ENCODE results near the gene ZC2HC1C. TPM values are rescaled to one million over a fixed set of nuclear protein-coding genes. Genes with fewer than 3 reads are reported as not detected.
A peak's percentile ranks its signal among the peaks of the same experiment; 100 is the strongest.

ZC2HC1C gene
- total RNA-seq, 1 donor from 2014 or later, result 1.1 TPM

DNA sequence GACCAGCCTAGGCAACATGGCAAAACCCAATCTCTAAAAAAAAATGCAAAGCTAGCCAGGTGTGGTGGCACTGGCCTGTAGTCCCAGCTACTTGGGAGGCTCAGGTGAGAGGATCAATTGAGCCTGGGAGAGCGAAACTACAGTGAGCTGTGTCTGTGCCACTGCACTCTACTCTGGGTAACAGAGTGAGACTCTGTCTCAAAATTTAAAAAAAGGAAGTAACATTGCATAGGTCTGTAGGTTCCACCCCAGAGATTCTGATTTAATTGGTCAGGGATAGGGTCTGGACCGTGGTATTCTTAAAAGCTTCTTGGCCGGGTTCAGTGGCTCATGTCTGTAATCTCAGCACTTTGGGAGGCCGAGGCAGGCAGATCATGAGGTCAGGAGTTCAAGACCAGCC is 26.2 kb downstream of the ZC2HC1C start:
- no peak for ATAC-seq

DNA sequence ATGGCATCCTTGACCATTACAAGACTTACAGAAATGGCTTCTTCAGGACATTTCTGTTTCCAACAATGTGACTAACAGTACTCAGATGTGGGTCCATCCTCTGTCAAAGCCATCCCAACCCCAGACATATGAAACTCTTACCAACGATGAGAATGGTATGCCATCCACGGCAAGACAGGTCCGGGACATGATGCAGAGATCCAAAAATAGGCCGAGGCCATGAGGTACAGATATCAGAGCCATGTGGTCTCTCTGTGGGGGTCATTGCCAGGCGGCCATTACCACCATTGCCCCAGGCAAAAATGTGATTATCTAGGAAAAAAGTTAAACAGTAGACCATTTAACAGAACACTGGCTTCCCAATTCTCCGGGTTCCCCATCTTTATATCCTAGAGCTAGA is 27.5 kb downstream of the ZC2HC1C start:
- ATAC-seq, result no peak

DNA sequence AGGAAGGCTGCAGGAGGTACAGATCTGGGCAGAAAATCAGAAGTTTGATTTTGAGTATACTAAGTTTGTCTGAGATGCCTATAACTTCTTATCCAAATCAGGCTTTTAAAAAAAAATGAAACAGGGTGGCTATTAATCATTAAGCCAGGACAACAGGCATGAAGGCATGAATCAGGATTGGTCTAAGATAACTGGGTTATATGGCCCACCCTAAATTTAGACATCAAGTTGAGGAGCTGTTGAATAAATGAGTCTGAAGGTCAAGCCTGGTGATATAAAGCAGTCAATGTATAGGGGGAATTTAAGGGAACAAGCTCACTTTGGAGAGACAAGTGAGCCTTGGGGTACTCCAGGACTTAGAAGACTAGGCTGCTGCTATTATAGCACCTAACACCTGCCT is 28.8 kb downstream of the ZC2HC1C start:
- ATAC-seq, result no peak

DNA sequence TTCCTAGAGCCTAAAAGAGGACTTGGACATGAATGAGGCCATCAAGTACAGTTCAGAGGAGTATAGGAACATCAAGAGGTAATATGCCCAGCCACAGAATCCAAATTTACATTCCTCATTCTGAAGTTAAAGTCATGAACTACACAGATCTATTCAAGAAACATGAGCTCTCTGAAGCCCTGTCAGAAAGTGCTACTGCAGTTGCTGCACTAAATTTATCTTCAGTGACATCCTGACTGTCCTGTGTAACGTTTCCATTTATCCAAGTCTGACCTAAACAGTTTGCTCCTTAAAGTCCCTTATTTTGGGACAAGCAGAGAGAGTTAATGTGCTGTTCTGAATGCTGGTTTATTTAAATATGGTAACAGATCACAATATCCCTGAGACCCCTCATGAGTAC is 29.2 kb downstream of the ZC2HC1C start:
- ATAC-seq, result no peak

DNA sequence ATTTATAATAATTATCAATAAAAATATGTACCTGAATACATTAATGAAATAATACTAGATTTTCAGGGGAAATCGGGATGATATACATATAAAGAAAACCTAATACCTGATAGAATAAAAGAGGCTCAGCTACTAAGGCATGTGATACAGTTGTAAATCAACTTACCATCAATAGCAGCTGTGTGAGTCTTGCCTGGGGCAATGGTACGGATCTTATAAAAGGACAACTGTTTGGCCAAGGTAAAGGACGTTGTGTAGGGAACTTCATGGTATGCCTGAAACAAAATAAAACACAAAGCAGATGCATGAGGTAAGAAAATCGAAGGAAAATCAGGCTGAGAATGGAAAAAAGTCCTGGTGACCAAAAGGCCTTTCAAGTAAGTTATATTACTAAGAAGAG is 32.0 kb downstream of the ZC2HC1C start:
- ATAC-seq, result no peak

DNA sequence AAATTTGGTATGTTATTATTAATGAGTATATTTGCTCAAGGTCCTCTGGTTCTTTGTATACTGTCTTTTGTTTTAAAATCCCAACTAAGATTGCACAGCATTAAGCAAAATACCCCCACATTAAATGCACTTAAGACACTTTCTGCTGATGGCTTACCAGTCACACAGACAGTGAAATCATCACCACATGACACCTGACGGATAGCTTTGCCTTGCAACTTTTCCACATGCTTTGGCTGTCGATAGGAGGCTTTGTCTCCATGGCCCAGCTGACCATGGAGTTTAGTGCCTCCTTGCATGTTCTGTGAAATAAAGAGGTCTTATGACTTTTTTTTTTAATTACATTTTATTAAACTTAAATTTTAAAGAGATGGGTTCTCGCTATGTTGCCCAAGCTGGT is 37.7 kb downstream of the ZC2HC1C start:
- ATAC-seq, result no peak

DNA sequence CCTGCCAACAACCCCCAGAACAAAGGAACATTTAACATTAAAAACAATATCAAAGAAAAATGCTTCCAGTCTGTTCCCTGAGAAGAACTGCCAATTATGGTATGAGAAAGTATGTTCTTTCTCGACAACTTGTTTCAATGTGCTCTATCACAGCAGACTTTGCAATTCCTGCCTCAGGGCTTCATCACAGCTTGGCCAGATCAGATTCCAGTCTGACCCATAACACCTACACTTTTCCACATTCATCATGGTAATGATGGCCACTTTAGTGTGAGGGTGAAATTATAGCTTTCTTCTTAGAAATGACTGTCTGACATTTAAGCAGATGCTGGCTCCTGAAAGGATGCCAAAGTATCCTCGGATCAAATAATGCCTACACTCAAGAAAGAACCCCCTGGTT is 40.4 kb downstream of the ZC2HC1C start:
- ATAC-seq, result no peak

DNA sequence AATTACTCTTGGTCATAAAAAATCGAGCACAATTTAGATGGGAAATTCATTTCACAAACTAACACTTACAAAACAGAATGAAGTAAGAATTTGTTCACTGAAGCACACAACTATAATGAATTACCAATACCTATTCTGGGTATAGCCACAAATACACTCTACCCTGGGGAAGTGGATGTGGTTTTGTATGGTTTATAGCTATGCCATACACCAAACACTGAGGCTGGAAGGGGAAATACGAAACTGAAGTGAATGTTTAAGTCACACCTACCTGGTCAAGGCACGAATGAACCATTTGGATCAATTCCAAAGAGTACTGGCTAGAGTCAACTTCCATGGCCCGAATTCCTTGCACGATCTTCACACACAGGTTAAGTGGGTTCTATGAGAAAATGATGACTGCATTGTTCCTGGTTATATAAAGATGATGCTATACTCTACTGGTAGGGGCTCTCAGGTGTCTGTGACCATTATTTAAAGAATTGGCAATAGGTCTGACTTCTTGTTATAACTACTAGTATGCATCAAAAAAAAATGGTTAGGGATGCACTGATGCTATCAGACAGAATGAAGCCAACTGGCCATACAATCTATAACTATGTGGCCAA is 44.6 kb downstream of the ZC2HC1C start:
- no peak for ATAC-seq

DNA sequence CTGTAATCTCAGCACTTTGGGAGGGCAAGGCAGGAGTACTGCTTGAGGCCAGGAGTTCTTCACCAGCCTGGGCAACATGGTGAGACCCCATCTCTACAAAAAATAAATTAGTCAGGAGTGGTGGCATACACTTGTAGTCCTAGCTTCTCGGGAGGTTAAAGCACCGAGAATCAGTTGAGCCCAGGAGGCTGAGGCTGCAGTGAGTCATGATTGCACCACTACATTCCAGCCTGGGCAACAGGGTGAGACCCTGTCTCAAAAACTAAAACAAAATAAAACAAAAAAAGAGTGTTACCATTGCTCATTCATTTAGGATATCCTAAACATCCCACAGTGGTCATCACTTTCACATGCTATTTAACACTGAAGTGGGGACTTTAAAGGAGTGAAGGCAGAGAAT is 49.6 kb downstream of the ZC2HC1C start:
- no peak for ATAC-seq

DNA sequence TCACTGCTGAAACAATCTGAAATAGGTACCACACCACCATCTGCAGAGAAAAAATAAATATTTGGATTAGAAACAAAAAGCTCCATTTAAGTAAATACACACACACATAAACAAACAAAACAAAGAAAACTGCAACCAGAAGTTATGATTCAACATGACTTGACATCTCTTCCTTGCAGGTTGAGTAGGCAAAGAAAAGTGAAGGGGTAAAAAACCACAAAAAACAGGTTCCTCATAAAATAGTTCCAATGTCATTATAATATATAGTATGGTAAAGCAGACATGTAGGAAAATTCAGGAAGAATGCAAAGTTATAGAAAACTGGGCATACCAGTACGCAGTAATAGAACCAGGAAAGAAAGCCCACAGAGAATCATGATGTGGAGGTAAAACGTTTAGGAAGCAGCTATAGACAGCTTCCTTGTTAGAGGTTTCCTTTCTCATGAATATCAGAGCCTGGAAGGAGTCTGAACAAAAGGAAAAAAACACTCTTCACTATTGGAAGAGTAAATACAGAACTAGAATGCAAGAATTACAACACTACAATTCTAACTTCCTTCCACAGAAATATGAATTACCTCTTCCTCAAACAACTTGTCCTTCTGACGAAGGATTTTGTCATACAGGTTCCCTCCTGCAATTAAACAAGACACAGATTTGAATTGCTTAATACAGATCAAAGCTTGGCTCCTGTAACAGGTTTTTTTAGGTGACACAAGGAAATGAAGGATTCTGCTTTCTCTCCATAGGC is 51.3 kb downstream of the ZC2HC1C start:
- ATAC-seq, result peak; percentile 34

DNA sequence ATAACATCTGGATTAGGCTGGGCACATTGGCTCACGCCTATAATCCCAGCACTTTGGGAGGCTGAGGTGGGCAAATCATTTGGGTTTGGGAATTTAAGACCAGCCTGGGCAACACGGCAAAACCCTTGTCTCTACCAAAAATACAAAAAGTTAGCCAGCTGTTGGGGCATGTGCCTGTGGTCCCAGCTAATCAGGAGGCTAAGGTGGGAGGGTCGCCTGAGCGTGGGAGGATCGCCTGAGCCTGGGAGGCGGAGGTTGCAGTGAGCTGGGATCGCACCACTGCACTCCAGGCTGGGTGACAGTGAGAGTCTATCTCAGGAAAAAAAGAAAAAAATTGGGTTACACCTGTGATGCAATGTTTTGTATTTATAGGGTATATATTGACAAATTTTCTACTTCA is 52.1 kb downstream of the ZC2HC1C start:
- no peak for ATAC-seq

DNA sequence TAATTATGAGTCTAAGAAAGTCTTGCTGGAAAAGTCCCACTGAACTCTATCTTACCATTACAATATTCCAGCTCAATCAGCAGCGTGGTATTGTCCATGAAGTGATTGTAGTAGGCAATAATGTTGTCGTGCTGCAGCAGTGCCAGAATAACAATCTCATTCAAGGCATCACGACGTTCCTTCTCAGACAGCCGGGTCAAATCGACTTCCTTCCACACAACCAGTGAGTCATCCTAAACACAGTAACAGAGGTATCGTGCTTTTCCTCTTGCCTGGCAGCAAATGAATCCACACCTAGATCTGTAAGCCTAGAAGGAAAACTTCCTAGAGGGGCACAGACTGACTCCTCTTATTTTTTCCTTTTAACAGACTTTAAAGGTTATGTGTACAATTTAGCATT is 54.5 kb downstream of the ZC2HC1C start:
- ATAC-seq, result peak; percentile 56

DNA sequence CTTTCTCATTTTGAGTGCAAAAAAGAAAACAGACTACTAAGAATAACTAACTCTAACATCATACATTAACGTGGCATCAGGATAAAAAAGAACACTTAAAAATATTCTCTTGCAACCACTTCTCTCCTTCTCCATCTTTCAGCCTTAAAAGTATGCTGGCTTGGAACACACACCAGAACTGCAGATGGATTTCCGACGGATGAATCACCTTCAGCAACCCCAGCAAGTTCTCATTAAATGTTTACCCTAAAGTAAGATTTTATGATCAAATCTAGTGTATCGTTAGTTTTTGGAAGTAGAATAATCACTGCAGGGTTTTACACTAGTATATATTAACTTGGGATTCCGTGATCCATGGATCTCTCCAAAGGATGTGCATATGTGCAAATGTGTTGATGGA is 56.2 kb downstream of the ZC2HC1C start:
- ATAC-seq, result no peak

DNA sequence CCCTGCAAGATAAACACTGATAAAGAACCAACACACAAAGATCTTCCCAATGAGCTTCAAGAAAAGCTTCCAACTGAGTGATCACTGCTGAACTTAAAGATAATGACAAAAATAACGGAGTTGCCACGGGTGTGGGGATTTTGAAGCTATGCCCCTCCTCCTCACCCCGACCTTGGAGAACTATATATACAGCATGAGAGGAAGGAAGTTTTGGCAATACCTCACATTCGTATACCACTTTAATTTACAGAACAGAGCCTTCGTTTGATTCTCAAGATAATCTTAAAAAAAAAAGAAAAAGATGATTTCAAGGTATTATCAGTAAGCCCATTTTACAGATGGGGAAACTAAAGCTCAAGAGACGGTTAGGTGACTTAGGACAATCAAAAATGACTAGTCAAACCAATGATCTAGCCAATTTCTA is 56.7 kb downstream of the ZC2HC1C start:
- no peak for ATAC-seq

DNA sequence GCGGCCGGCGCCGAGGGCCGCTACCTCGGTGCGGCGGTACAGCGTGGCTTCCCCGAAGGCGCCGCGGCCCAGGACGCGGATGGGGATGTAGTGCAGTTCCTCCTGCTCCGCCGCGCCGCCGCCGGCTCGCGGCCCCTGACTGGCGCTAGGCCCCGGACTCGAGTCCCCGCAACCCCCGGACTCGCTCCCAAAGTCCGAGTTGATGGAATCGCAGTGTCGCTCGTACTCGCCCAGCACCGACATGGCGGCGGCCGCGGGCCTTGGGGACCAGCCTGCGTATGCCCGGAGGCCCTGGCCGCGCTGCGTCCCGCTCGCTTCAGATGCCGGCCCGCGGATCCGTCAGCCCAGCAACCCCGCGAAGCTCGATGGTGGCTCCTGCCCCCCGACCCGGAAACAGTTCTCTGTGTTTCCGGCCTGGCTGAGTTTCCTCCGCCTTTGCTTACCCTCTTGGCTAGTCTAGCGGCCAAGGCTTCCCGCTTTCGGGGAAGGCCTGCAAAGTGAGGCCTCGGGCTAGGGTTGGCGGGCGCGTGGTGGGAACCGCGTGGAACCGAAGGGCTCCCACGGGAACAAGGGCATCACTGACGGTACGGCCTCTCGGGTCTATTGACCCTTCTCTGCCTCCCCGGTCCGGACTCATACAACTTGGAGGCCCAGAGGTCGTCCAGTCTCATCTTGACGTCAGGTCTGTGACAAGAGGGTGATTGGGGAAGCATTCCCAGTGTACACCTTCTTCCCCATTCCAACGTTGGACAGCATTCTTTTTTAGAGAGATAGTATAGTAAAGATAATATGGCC is 57.4 kb downstream of the ZC2HC1C start, which contains the start of gene NEK9:
Gene NEK9, minus strand, starts transcription at position 370 of the 795 bp plus-strand sequence. Its CDS starts 127 bp downstream, at position 243.
- ATAC-seq, result peak; percentile 82

DNA sequence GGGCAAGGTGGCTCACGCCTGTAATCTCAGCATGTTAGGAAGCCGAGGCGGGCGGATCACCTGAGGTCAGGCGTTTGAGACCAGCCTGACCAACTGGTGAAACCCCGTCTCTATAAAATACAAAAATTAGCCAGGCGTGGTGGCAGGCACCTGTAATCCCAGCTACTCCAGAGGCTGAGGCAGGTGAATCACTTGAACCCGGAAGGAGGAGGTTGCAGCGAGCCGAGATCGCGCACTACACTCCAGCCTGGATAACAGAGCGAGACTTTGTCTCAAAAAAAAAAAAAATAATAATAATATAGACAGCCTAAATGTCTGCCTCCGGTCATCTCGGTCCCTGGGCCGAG is 58.0 kb downstream of the ZC2HC1C start:
- ATAC-seq, result peak; percentile 33

DNA sequence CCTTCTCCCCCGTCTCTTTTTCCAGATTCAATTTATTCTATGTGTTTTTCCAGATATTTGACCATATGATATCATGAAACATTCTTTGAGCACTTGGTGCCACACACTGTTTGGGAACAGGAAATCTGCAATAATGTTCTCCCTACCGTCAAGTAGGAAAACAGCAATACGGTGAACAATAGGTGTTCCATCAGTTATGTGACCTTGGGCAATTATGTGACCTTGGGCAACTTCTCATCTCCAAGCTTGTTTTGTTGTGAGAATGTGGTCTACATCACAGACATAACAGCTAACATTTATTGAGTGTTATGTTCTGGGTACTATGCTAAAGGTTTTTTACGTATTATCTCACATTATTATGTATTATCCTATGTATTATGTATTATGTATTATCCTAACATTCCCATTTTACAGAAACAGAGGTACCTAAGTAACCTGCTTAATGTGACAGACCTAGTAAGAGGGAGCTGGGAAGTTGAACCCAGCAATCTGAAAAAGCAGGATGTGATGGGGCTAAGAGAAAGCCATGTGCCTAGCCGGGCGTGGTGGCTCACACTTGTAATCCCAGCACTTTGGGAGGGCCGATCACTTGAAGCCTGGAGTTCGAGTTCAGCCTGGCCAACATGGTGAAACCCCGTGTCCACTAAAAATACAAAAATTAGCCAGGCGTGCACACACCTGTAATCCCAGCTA is 58.6 kb downstream of the ZC2HC1C start:
- no peak for ATAC-seq

DNA sequence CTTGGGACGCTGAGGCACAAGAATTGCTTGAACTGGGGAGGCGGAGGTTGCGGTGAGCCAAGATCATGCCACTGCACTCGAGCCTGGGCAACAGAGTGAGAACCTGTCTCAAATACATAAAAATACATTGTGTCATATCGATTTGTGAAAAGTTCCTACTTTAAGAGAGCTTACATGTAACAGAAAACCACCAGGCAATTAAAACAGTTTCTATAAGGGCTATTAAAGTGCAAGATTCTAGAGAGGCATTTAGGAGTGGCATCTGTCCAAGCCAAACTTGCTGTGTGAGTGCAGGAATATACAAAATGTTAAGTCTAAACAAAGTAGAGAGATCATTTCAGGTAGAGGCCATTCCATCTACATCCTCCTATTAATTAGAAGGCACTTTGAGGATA is 59.2 kb downstream of the ZC2HC1C start:
- no peak for ATAC-seq

Other genes starting within 250 kb of the ZC2HC1C start
- gene PROX2, start 193.5 kb upstream of the ZC2HC1C start, total RNA-seq, result not detected
- gene DLST, start 187.7 kb upstream of the ZC2HC1C start, total RNA-seq, result 75.7 TPM
- gene RPS6KL1, start 146.4 kb upstream of the ZC2HC1C start, total RNA-seq, result 1.7 TPM
- 4.1 TPM for gene PGF, start 114.0 kb upstream of the ZC2HC1C start, total RNA-seq
- gene EIF2B2, start 66.7 kb upstream of the ZC2HC1C start, total RNA-seq, result 38.7 TPM
- 10.6 TPM for gene MLH3, start 18.2 kb upstream of the ZC2HC1C start, total RNA-seq
- gene ACYP1, start 5.6 kb upstream of the ZC2HC1C start, total RNA-seq, result 8.3 TPM
- gene NEK9, start 57.4 kb downstream of the ZC2HC1C start, total RNA-seq, result 31.2 TPM
- gene TMED10, start 107.0 kb downstream of the ZC2HC1C start, total RNA-seq, result 293 TPM
- gene FOS, start 209.2 kb downstream of the ZC2HC1C start, total RNA-seq, result 125 TPM